HG03095 (cell line): Measurements from ENCODE around the gene CDK19.

Experiments used
- ATAC-seq: cut with Tn5 transposase; IDR thresholded peaks from one replicate; pipeline ENCODE4 v1.9.1; 2021; ENCODE audit warnings: moderate library complexity; ENCODE audit not compliant: unreplicated experiment

Gene CDK19

GRCh38 chr6:110560239-110561007 lies 254.8 kb downstream of the CDK19 start:
- ATAC-seq = no peak
